A549 treated with AZD9567 at 1 μM for 4 hours (cell line): Measurements from ENCODE around the gene SH3BP5L. TPM values are rescaled to one million over a fixed set of nuclear protein-coding genes. Genes with fewer than 3 reads are reported as not detected.

Experiments used
- total RNA-seq: library from RNA; stranded (reverse); fragments of 200-300 nt; extraction: Qiagen RNA extraction; gene quantifications from 5 replicates; pipeline ENCODE4 v1.2.3, GENCODE V29; 2022; ENCODE audit not compliant: insufficient read depth

The SH3BP5L gene
- 20.1 to 27.0 TPM (median 24.3 TPM) in 5 replicates for total RNA-seq

DNA sequence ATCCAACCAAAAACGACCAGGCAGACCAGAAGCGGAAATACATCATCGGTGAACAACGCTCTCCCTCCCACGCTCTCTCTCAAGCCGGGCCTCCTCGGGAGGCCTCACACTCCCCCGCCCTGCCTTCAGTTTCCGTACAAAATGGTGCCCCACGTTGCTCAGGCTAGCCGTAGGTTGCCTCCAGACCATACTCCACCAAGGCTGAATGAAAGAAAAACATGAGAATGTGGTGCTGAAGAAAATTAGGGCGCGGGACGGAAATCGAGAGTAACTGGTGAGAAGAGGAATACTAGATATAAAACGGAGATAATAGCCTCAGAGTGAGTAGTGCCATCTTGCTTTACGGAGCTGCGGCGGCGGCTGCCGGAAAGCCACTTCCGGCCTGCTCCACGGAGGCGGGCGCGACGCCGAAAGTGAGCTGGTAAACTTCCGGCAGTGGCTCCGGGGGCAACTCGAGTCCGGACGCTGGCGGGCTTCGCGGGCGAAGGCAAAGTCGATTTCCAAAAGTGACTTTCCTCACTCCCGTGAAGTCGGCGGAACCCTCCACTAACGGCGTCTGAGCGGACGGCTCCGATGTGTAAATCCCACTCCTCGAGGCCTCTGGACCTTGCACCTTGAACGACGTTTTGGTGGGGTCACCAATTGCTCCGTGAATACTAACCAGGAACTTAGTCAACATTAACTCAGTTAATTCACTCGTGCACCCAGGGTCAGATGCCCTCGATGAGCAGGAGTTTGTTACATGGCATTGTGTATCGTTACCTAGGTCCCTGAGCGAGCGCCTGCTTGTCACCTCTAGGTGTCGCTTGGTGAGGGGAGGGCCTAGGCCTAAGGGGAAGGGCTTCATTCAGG is at the start of gene SH3BP5L:
Gene SH3BP5L, minus strand, starts transcription at position 7 of the 852 bp plus-strand sequence. CDS start 980 bp downstream, outside the sequence.

DNA sequence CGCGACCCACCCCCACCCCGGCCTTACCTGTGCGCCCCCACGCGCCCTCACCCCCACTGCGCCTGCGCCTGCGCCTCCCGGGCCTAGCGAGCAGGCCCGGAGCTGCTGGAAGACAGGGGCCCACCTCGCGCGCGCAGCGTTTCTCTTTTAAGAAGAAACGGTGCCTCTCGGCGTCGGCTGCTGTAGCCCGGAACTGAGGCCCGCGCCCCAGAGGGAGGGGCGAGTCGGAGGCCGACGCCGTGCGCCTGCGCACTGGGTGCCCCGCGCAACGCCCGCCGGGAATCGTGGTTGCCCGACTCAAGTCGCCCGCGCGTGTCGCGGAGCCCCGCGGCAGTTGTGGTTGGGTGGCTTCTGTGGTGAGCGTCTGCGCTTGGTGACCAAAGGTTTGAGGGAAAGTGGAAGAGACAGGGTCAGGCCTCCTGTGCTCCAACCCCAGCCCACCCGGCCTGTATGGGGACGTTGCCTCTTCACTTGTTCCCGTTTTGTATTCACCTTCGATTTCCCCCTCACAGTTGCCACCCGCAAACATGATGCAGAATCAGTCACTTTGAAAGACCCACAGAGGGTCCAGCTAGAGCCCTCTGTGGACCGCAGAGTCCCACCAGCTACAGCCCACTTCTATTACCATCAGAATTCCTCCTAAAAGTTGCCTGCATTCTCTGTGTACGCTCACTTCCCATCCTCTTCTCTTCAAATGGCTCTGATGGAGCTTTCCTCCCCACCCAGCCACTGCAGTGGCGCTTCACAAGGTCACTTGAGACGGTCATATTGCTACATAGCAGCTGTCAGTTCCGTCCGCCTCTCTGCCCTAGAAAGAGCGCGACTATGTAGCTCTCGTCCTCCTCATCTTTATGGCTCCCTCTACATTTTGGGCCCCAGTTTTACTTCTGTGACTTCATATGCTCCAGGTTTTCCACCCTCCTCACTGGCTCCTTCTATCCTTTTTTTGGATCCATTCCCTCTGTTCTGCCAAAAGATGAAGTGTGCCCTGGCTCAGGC is 33.5 kb upstream of the SH3BP5L start, which contains the start of gene ZNF692:
Gene ZNF692, minus strand, starts transcription at position 195 of the 999 bp plus-strand sequence. CDS start 776 bp downstream, outside the sequence.

DNA sequence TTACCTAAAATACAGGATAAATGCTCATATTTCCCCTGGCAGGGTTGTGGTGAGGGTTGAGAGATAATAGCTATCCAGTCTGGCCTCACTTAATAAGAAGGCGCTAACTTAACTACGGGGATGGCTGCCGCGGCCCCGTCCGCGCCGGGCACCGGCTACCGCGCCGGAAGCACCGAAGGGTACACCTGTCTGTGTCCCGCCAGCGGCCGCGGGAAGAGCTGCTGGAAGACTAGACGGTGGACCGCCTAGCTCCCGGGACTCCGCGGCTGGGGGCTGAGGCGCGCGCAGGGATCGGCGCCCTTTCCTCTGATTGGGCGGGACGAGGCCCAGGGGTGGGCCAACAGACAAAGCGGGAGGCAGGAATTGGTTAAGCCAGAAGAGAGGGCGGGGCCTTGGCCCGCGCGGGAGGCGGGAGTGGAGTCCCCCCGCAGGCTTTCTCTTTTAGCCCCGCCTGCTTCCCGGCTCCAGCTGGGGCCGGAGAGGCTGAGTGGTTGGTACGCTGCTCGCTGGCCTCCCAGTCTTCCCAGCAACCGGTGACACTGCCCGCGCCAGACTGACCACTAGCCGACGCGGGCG is 12.2 kb upstream of the SH3BP5L start, which contains the start of gene ZNF672:
Gene ZNF672, plus strand, starts transcription at position 444 of the 576 bp plus-strand sequence. CDS start 9,051 bp downstream, outside the sequence.

Other genes starting within 250 kb of the SH3BP5L start
- not detected in 5 replicates for gene OR2T10, start 228.2 kb downstream of the SH3BP5L start, total RNA-seq
- not detected in 5 replicates for gene OR2T11, start 190.8 kb downstream of the SH3BP5L start, total RNA-seq
- gene OR2T35, start 180.6 kb downstream of the SH3BP5L start, total RNA-seq, result not detected in 5 replicates
- gene OR2T27, start 170.4 kb downstream of the SH3BP5L start, total RNA-seq, result not detected in 5 replicates
- not detected in 5 replicates for gene OR14I1, start 123.1 kb downstream of the SH3BP5L start, total RNA-seq
- 0.06 to 0.16 TPM (median 0.11 TPM) in 4 of 5 replicates, not detected in the other for gene LYPD8, start 70.2 kb downstream of the SH3BP5L start, total RNA-seq
- gene ZNF672, start 12.3 kb upstream of the SH3BP5L start, total RNA-seq, result 17.7 to 21.0 TPM (median 20.8 TPM) in 5 replicates
- gene ZNF692, start 33.2 kb upstream of the SH3BP5L start, total RNA-seq, result 13.2 to 21.2 TPM (median 20.0 TPM) in 5 replicates
- gene PGBD2, start 80.3 kb upstream of the SH3BP5L start, total RNA-seq, result 3.1 to 4.8 TPM (median 4.3 TPM) in 5 replicates